Bronchus fibroblast of lung (primary cell): ENCODE results near the gene MBD3L4. TPM values are rescaled to one million over a fixed set of nuclear protein-coding genes. Genes with fewer than 3 reads are reported as not detected.

Experiments used
- total RNA-seq: library from RNA; depleted of rRNA; stranded (reverse); fragments of >200 nt; gene quantifications from 2 replicates; pipeline ENCODE4 v1.2.3, GENCODE V29; 2015

MBD3L4 gene
- total RNA-seq, result not detected in 2 replicates

DNA sequence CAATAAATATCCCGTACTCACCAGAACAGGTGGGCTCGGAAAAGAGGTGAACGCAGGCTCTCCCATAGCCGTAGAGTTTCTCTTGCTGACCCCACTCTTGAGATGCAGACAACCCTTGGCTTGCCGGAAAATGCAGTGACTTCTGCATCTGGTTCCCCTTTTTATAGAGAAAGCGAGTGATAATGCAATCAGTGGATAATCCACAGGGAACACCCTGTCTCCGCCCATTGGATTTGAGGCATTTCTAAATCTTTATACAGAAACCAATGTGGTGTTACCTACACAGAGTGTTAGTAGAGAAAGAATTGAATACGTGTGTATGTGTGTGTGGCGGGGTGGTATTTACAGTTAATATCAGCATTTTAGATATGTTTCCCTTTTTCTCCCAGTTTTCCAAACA, at the start of gene MBD3L4:
Gene MBD3L4, minus strand, starts transcription at position 101 of the 400 bp plus-strand sequence. Its CDS starts 35 bp downstream, at position 66.

DNA sequence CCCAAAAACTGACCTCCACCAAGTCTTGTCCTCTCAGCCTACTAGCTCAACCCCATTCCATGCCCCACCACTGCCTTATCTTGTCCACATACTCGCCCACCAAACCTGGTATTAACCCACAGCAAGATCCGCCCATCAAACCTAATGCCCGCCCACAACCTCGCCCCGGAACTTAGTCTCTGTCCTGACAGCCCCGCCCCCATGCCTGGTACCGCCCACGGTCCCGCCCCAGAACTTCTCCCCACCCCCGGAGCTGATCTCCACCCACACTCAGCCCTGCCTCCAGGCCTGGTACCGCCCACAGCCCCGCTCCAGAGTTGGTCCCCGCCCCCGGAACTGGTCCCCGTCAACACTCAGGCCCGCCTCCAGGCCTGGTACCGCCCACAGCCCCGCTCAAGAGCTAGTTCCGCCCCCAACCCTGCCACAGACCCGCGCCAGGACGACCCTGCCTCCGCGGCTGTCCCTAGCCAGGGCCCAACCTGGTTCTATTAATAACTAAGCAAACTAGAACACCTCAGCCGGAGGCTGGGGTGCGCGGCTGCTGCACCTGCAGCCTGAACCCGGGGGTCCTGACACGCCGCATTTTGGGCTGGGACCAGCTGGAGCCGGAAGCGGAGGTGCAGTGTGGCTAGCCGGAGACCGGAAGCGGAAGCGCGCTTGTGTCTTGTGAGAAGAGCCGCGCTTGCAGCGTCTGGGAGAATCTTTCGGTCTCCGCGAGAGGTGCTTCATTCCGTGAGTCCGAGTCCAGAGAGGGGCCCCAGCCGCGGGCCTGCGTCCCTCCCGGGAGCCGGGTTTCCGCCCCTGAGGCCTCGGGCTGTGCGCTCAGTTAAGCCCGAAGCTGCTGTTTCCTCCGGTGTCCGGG, 29.3 kb upstream of the MBD3L4 start, which contains the start of gene ZNF557:
Gene ZNF557, plus strand, starts transcription at position 662 of the 862 bp plus-strand sequence. CDS start 5,372 bp downstream, outside the sequence.

GRCh38 chr19:7058576-7058975, 18.6 kb upstream of the MBD3L4 start, which contains the start of gene MBD3L3:
MBD3L3 (minus strand) TSS chr19:7058676; CDS start chr19:7058605, 71 bp downstream.

GRCh38 chr19:7049021-7049420, 9.0 kb upstream of the MBD3L4 start, which contains the start of gene MBD3L2:
MBD3L2 (plus strand) TSS chr19:7049321; CDS start chr19:7049374, 53 bp downstream.

DNA sequence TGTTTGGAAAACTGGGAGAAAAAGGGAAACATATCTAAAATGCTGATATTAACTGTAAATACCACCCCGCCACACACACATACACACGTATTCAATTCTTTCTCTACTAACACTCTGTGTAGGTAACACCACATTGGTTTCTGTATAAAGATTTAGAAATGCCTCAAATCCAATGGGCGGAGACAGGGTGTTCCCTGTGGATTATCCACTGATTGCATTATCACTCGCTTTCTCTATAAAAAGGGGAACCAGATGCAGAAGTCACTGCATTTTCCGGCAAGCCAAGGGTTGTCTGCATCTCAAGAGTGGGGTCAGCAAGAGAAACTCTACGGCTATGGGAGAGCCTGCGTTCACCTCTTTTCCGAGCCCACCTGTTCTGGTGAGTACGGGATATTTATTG, 9.7 kb downstream of the MBD3L4 start, which contains the start of gene MBD3L5:
Gene MBD3L5, plus strand, starts transcription at position 301 of the 400 bp plus-strand sequence. Its CDS starts 34 bp downstream, at position 335.

GRCh38 chr19:7021331-7021730, 18.6 kb downstream of the MBD3L4 start, which contains the start of gene MBD3L2B:
MBD3L2B (minus strand) TSS chr19:7021431; CDS start chr19:7021397, 34 bp downstream.

Other genes starting within 250 kb of the MBD3L4 start
- not detected in 2 replicates for gene ADGRE1, start 152.6 kb downstream of the MBD3L4 start, total RNA-seq
- not detected in 2 replicates for gene MBD3L2B, start 18.7 kb downstream of the MBD3L4 start, total RNA-seq
- gene MBD3L5, start 9.6 kb downstream of the MBD3L4 start, total RNA-seq, result not detected in 2 replicates
- not detected in 2 replicates for gene MBD3L2, start 9.1 kb upstream of the MBD3L4 start, total RNA-seq
- gene MBD3L3, start 18.5 kb upstream of the MBD3L4 start, total RNA-seq, result not detected in 2 replicates
- gene ZNF557, start 29.5 kb upstream of the MBD3L4 start, total RNA-seq, result 4.2 and 4.7 TPM in 2 replicates